Activated CD8-positive, alpha-beta T cell treated with anti-CD3 and anti-CD28 coated beads for 36 hours (primary cell): ENCODE data around the gene FUOM. TPM values are rescaled to one million over a fixed set of nuclear protein-coding genes. Genes with fewer than 3 reads are reported as not detected.
A peak's percentile ranks its signal among the peaks of the same experiment; 100 is the strongest.
"Not testable (repeated sequence)": the region's sequence is repeated elsewhere in the genome, so short reads cannot be mapped to it uniquely, and the experiment has no call there.

Source experiments
- ATAC-seq: fragments of 200-7000 bp; cut with Tn5 transposase; one replicate; pipeline ENCODE4 v1.10.0; 2021; ENCODE audit warnings: mild to moderate bottlenecking, moderate library complexity
- CTCF ChIA-PET: fragments of 350-600 bp; sonication (Branson Sonifier 250); formaldehyde crosslinking; loops from one replicate; lab custom pipeline; 2021; ENCODE audit warnings: antibody characterized with exemption; lab: Charles Lee
- POLR2A ChIA-PET: fragments of 350-600 bp; sonication (Branson Sonifier 250); formaldehyde crosslinking; loops from one replicate; lab custom pipeline; 2021; ENCODE audit warnings: antibody characterized with exemption; lab: Charles Lee
- DNase-seq: peaks from one replicate; pipeline ENCODE4 v3.0.0-alpha.2; 2020
- H3K27ac Mint-ChIP-seq: one replicate; pipeline ENCODE4 v1.8.0; 2021; ENCODE audit warnings: mild to moderate bottlenecking, mixed read lengths
- H3K27me3 Mint-ChIP-seq: one replicate; pipeline ENCODE4 v1.8.0; 2021; ENCODE audit warnings: mixed read lengths
- H3K36me3 Mint-ChIP-seq: one replicate; pipeline ENCODE4 v1.8.0; 2021; ENCODE audit warnings: low read depth, mixed read lengths
- H3K4me1 Mint-ChIP-seq: one replicate; pipeline ENCODE4 v1.8.0; 2021; ENCODE audit warnings: low read depth, mixed read lengths
- H3K4me3 Mint-ChIP-seq: one replicate; pipeline ENCODE4 v1.8.0; 2021; ENCODE audit warnings: mild to moderate bottlenecking, moderate library complexity, mixed read lengths
- H3K9me3 Mint-ChIP-seq: one replicate; pipeline ENCODE4 v1.8.0; 2021; ENCODE audit warnings: mixed read lengths
- CTCF ChIP-seq: fragments of 200-600 bp; IDR thresholded peaks from one replicate; pipeline ENCODE4 v1.8.0; 2022; ENCODE audit warnings: antibody characterized with exemption, mild to moderate bottlenecking
- intact Hi-C: fragments of 100-400 bp; cut with micrococcal nuclease; formaldehyde crosslinking; loops from one replicate; pipeline ENCODE4 v1.10.0; 2022
- total RNA-seq, 2 experiments: library from RNA; stranded (reverse); gene quantifications; one replicate each; pipeline ENCODE4 v1.2.3, GENCODE V29; 2021

The FUOM gene
- total RNA-seq, 2 experiments from 2014 or later, result 32.2 to 33.7 TPM

DNA sequence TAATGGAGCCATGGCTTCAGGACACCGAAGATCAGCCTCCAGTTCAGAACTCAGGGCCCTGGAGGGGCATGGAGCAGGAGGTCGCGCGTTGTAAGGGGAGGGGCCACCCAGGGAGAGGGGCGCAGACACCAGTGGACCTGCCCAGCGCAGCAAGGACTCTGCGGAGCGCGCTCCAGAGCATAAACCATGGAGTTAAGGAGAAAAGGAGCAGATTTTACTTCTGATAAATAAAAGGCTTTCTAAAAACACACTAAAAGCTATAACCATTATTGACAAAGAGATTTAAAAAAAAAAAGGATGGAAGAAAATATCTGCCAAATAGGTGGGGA is 31.6 kb downstream of the FUOM start:
- TF ChIP-seq CTCF, result no peak
- ChIA-PET CTCF (no interaction called here), POLR2A (no interaction called here)
- Mint-ChIP-seq H3K4me3 (peak overlapping the region; percentile 5), H3K27ac (no peak overlapping the region), H3K9me3 (no peaks in the 10 kb centered on the region), H3K36me3 (no peaks in the 10 kb centered on the region), H3K27me3 (peaks cover 30% of the 10 kb centered on the region), H3K4me1 (peaks cover 13% of the 10 kb centered on the region)
- intact Hi-C loops, result loop anchor here (5.0 kb wide), 1 partner anchor 66 kb away; the partner anchor contains the start of gene MTG1
- ATAC-seq, result no peak
- DNase-seq, result no peak

DNA sequence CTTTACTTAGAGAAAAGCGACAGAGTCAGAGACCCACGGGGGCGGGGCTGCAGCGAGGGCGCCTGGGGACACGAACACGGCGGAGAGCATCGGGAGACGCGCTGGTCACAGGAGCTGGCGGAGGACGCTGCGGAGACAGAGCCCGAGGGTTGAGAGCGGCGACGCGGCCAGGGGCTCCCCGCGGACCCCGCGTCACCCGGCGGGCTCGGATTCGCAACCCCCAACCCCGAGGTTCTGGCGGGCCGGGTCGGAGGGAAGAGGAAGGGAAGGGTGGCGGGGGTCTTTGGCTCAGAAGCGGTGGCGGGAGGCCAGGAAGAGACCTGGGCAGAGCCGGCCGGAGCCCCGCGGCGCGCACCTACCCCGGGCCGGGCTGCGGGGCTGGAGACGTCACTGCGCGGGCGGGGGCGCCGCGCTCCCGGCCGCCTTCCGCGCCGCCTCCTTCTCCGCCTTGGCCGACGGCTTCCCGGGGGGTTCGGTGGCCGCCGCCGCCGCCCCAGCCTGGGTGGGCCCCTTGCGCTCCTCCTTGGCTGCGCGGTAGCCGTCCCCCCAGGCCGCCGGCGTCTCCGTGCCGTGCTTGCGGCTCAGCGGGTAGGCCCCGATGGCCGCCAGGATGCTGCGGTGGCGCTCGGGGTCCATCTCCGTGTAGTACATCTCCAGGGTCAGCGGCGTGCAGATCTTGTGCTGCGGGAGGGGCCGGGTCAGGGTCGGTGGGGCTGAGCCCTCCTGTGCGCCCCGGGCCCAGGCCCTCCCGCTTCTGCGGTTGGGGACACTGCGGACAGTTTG is 32.2 kb downstream of the FUOM start:
- DNase-seq, result no peak
- POLR2A ChIA-PET, result interaction anchor here (0.7 to 1.6 kb wide), 2 partner anchors 15 to 124 kb away, joined by 3 to 5 read pairs; no protein-coding TSS in a partner anchor
- H3K27ac Mint-ChIP-seq, result no peak overlapping the region

DNA sequence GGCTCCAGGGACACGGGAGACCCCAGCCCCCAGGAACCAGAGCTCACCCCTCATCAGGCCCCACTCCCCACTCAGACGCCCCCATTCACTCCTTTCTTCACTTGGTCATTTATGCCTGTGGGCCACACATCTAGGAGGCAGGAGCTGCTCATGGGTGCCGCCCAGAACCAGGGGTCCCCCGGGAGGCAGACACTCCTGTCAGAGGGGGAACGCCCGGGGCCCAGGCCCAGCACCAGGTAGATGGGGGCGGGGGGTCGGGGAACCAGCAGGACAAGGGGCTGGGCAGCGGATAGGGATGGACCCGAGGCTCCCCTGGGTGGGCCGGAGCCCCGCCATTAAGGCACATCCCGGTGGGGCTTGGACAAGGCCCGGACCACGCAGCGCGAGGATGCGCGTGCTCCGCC is 33.0 kb downstream of the FUOM start:
- DNase-seq, result no peak
- ATAC-seq, result no peak
- H3K4me3 Mint-ChIP-seq, result peak overlapping the region; percentile 43
- no peaks in the 10 kb centered on the region for H3K9me3 Mint-ChIP-seq
- no peak overlapping the region for H3K27ac Mint-ChIP-seq
- no peaks in the 10 kb centered on the region for H3K36me3 Mint-ChIP-seq
- H3K4me1 Mint-ChIP-seq, result peaks cover 12% of the 10 kb centered on the region
- POLR2A ChIA-PET, result interaction anchor here (0.7 to 1.6 kb wide), 3 partner anchors 11 to 123 kb away, joined by 3 to 5 read pairs (median 4); no protein-coding TSS in a partner anchor
- peaks cover 35% of the 10 kb centered on the region for H3K27me3 Mint-ChIP-seq
- intact Hi-C loops, result loop anchor here (5.0 kb wide), 1 partner anchor 67 kb away; the partner anchor contains the start of gene MTG1
- no peak for TF ChIP-seq CTCF
- CTCF ChIA-PET, result interaction anchor here (0.8 to 1.8 kb wide), 3 partner anchors 11 to 284 kb away, joined by 4 to 8 read pairs (median 6); no protein-coding TSS in a partner anchor

More for the DNA sequence above, 32.2 kb downstream of the FUOM start:
- H3K4me3 Mint-ChIP-seq, result peak overlapping the region; percentile 43
- ATAC-seq, result no peak
- CTCF ChIA-PET, result interaction anchor here (1.8 kb wide), 1 partner anchor 17 kb away, joined by 6 read pairs; no protein-coding TSS in a partner anchor
- H3K36me3 Mint-ChIP-seq, result no peaks in the 10 kb centered on the region
- no peak for TF ChIP-seq CTCF
- intact Hi-C loops, result loop anchor here (5.0 kb wide), 1 partner anchor 67 kb away; the partner anchor contains the start of gene MTG1
- peaks cover 30% of the 10 kb centered on the region for H3K27me3 Mint-ChIP-seq
- H3K9me3 Mint-ChIP-seq, result no peaks in the 10 kb centered on the region
- H3K4me1 Mint-ChIP-seq, result peaks cover 13% of the 10 kb centered on the region

DNA sequence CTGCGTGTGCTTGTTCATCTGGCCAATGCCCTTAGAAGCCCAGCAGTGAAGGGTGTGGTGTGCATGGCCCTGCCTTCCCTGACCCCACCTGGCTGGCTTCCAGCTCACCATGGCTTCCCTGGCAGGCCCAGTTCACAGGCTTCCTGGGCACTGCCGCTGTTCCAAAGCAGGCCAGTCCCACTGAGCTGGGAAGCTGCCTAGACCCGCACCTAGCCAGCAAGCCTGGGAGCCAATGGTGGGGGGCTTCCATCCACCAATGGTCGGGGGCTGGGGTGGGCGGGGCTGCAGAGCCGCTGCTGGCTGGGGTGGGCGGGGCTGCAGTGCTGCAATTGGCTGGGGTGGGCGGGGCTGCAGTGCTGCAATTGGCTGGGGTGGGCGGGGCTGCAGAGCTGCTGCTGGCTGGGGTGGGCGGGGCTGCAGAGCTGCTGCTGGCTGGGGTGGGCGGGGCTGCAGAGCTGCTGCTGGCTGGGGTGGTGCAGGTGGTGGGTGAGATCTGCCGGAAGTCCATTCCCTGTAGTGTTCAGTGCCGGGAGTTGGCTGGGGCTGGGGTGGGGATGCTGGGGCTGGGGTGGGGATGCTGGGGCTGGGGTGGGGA is 33.5 kb downstream of the FUOM start:
- H3K4me1 Mint-ChIP-seq, result peaks cover 10% of the 10 kb centered on the region
- H3K27ac Mint-ChIP-seq, result no peak overlapping the region
- ATAC-seq, result peak; percentile 93
- H3K36me3 Mint-ChIP-seq, result no peaks in the 10 kb centered on the region
- intact Hi-C loops, result no loop called here
- peak; percentile 84 for DNase-seq
- CTCF ChIA-PET, result interaction anchor here (0.8 to 1.8 kb wide), 5 partner anchors 10 to 285 kb away, joined by 3 to 8 read pairs (median 4); no protein-coding TSS in a partner anchor
- POLR2A ChIA-PET, result interaction anchor here (0.9 to 1.6 kb wide), 3 partner anchors 8 to 14 kb away, joined by 4 to 5 read pairs (median 4); no protein-coding TSS in a partner anchor
- no peak for TF ChIP-seq CTCF
- peaks cover 35% of the 10 kb centered on the region for H3K27me3 Mint-ChIP-seq
- H3K9me3 Mint-ChIP-seq, result no peaks in the 10 kb centered on the region
- no peak overlapping the region for H3K4me3 Mint-ChIP-seq

- CTCF ChIA-PET, result interaction anchor here (1.3 to 4.3 kb wide), 2 partner anchors 7 to 179 kb away, joined by 3 to 26 read pairs; no protein-coding TSS in a partner anchor
- H3K9me3 Mint-ChIP-seq, H3K27ac Mint-ChIP-seq, DNase-seq, ATAC-seq, POLR2A ChIA-PET, H3K36me3 Mint-ChIP-seq, intact Hi-C loops, H3K4me3 Mint-ChIP-seq: not testable (repeated sequence)
- Mint-ChIP-seq H3K4me1 (peaks cover 15% of the 10 kb centered on the region), H3K27me3 (peaks cover 26% of the 10 kb centered on the region)
These were observed 35.6 kb downstream of the FUOM start for GRCh38 chr10:133322064-133322709.

GRCh38 chr10:133320852-133321422 is 36.9 kb downstream of the FUOM start:
- H3K4me1 Mint-ChIP-seq, result peaks cover 11% of the 10 kb centered on the region

More at GRCh38 chr10:133320852-133321422, 36.9 kb downstream of the FUOM start:
- intact Hi-C loops, ATAC-seq, H3K4me3 Mint-ChIP-seq, H3K27ac Mint-ChIP-seq, H3K9me3 Mint-ChIP-seq, H3K36me3 Mint-ChIP-seq, DNase-seq: not testable (repeated sequence)
- POLR2A ChIA-PET, result interaction anchor here (0.8 kb wide), 1 partner anchor 74 kb away, joined by 4 read pairs; no protein-coding TSS in a partner anchor
- CTCF ChIA-PET, result interaction anchor here (1.1 to 4.3 kb wide), 3 partner anchors 8 to 196 kb away, joined by 3 to 26 read pairs (median 3); no protein-coding TSS in a partner anchor
- H3K27me3 Mint-ChIP-seq, result peaks cover 15% of the 10 kb centered on the region
